ENCODE measurements around the gene TMEM238L. TPM values are rescaled to one million over a fixed set of nuclear protein-coding genes. Genes with fewer than 3 reads are reported as not detected.

TMEM238L gene
- total and polyA plus RNA-seq, 2 of the 4 experiments (the other 2 are of a cell fraction), result not detected

Small RNAs within 50 kb of the gene (microRNA-seq; reads per million reads assigned to microRNA genes)
- not detected for gene AC015908.2 (ENCODE audit: insufficient read depth, insufficient read length)
- not detected for gene TMEM238L (ENCODE audit: insufficient read depth, insufficient read length)

Small RNAs within 50 kb of the gene (small RNA-seq; reads per million reads assigned to genes)
- gene AC015908.2, result 0 reads per million in 5 experiments
- gene TMEM238L, result 0 reads per million in 5 experiments

Other genes starting within 250 kb of the TMEM238L start
- gene MYH3, start 146.8 kb downstream of the TMEM238L start, total RNA-seq (2012; rRNA removed), result 0.28 and 0.54 TPM in 2 replicates
- 0.63 and 0.98 TPM in 2 replicates for gene MYH3, start 146.8 kb downstream of the TMEM238L start, polyA plus RNA-seq (2012; rRNA removed)
- 21.7 and 23.1 TPM in 2 replicates for gene SCO1, start 106.6 kb downstream of the TMEM238L start, total RNA-seq (2012; rRNA removed)
- 17.0 and 18.2 TPM in 2 replicates for gene SCO1, start 106.6 kb downstream of the TMEM238L start, polyA plus RNA-seq (2012; rRNA removed)
- gene ADPRM, start 106.5 kb downstream of the TMEM238L start, total RNA-seq (2012; rRNA removed), result 10.3 and 12.2 TPM in 2 replicates
- 6.1 and 7.4 TPM in 2 replicates for gene ADPRM, start 106.5 kb downstream of the TMEM238L start, polyA plus RNA-seq (2012; rRNA removed)
- gene TMEM220, start 74.1 kb downstream of the TMEM238L start, total RNA-seq (2012; rRNA removed), result 1.1 and 1.7 TPM in 2 replicates
- gene TMEM220, start 74.1 kb downstream of the TMEM238L start, polyA plus RNA-seq (2012; rRNA removed), result 1.3 and 1.9 TPM in 2 replicates
- not detected in 2 replicates for gene PIRT, start 34.0 kb upstream of the TMEM238L start, total RNA-seq (2012; rRNA removed)
- not detected in 2 replicates for gene PIRT, start 34.0 kb upstream of the TMEM238L start, polyA plus RNA-seq (2012; rRNA removed)

Data from IMR-90 (cell line).